Urinary bladder (tissue), 4 donors: Measurements from ENCODE around the gene ACTN4. TPM values are rescaled to one million over a fixed set of nuclear protein-coding genes. Genes with fewer than 3 reads are reported as not detected.

Source experiments
- DNase-seq: peaks from one replicate; pipeline ENCODE4 v3.0.0-alpha.2; 2015; ENCODE audit errors: extremely low spot score
- H3K27ac ChIP-seq: one replicate; pipeline ENCODE4 v1.5.1; 2013; ENCODE audit warnings: low read depth, mild to moderate bottlenecking, moderate library complexity
- H3K36me3 ChIP-seq: one replicate; pipeline ENCODE4 v1.6.1; 2013; ENCODE audit warnings: mild to moderate bottlenecking, moderate library complexity; ENCODE audit not compliant: insufficient read depth
- H3K4me1 ChIP-seq: one replicate; pipeline ENCODE4 v1.6.1; 2013; ENCODE audit warnings: mild to moderate bottlenecking, moderate library complexity; ENCODE audit not compliant: insufficient read depth
- H3K4me3 ChIP-seq: one replicate; pipeline ENCODE4 v1.5.1; 2013; ENCODE audit warnings: low read depth, low read length
- WGBS: extraction: QIAGEN DNeasy Blood & Tissue Kit; methylation state at CpG from one replicate; pipeline ENCODE4 v1.1.7; 2013; 5-methylcytosine and 5-hydroxymethylcytosine counted together
- polyA plus RNA-seq: library from polyadenylated mRNA; stranded (reverse); fragments of 200-250 nt; gene quantifications from one replicate; pipeline ENCODE4 v1.2.3, GENCODE V29; 2013
- total RNA-seq: library from RNA; depleted of rRNA; stranded (reverse); fragments of >200 nt; gene quantifications from one replicate; pipeline ENCODE4 v1.2.3, GENCODE V29; 2014
- donor health status: healthy with polysubstance abuse.
- donor health status: healthy.

Gene ACTN4
- total and polyA plus RNA-seq, 2 donors, result 140 to 304 TPM

DNA sequence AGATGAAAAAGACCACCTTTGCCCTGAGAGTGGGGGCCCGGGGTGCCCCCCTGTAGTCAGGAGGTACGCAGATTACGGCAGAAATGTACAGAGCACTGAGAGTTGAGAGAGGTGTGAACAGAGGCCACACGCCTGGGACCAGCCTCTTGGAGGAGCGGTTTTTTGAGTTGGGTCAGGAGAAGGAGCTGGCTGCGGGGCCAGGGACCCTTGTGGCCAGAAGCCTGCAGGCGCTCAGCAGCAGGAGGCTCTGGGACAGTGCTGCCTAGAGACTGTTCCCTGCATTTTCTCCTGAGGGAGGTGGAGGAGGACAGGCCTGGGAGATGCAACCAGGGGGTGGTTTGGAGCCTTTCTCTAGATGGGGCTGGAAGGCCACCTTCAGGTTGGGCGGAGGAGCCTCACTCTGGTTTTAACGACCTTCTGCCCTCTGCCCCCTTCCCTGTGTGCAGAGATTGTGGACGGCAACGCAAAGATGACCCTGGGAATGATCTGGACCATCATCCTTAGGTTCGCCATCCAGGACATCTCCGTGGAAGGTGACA is 57.1 kb downstream of the ACTN4 start:
- Histone ChIP-seq H3K36me3 (no peaks in the 10 kb centered on the region), H3K4me1 (no peaks in the 10 kb centered on the region), H3K4me3 (no peak overlapping the region), H3K27ac (no peak overlapping the region)
- DNase-seq, result no peak
- 90% methylated on average over 13 of the region's 13 CpGs for WGBS

GRCh38 chr19:38705197-38706019 is 58.0 kb downstream of the ACTN4 start:
- H3K4me1 ChIP-seq, result no peaks in the 10 kb centered on the region
- H3K27ac ChIP-seq, result no peak overlapping the region
- H3K36me3 ChIP-seq, result no peaks in the 10 kb centered on the region
- no peak for DNase-seq
- H3K4me3 ChIP-seq, result no peak overlapping the region
- WGBS, result 84% methylated on average over 22 of the region's 22 CpGs

DNA sequence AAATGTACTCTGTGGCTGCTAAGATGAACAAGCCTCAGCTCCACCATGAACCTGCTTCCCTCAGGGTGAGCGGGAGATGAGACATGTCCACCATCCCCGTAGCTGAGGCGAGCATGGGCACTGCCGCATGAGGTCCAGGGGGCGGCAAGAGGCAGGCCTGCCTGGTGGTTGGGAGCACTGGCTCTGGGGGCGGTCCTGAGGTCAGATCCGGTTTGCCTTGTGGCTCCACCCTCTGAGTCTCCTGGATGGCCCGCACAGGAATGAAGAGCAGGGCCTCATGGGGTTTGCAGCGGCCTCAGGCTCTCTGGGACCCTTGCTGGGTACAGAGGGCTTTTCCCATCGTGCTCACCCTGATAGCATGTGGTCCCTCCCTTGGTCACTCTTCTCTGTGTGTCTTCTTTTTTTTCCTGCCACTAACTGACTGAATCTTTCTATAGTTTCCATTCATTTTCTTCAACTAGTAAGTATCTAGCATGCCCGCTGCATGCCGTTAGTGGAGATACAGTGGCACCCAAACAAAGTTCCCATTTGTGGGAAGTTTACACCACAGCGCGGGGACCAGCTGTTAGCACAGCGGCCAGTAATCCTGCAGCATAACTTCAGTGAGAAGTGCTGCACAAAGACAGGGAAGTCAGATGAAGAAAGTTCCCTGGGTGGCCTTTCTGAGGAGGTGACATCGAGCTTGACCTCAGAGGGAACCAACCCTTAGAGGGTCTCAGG is 59.5 kb downstream of the ACTN4 start:
- WGBS, result 73% methylated on average over 16 of the region's 16 CpGs
- DNase-seq, result no peak
- Histone ChIP-seq H3K36me3 (no peaks in the 10 kb centered on the region), H3K4me1 (no peaks in the 10 kb centered on the region), H3K27ac (no peak overlapping the region), H3K4me3 (no peak overlapping the region)

- Histone ChIP-seq H3K4me1 (no peaks in the 10 kb centered on the region), H3K27ac (no peak overlapping the region), H3K4me3 (no peak overlapping the region), H3K36me3 (no peaks in the 10 kb centered on the region)
- no peak for DNase-seq
- 59% methylated on average over 10 of the region's 10 CpGs for WGBS
Measured at GRCh38 chr19:38707512-38708114, 60.2 kb downstream of the ACTN4 start.

DNA sequence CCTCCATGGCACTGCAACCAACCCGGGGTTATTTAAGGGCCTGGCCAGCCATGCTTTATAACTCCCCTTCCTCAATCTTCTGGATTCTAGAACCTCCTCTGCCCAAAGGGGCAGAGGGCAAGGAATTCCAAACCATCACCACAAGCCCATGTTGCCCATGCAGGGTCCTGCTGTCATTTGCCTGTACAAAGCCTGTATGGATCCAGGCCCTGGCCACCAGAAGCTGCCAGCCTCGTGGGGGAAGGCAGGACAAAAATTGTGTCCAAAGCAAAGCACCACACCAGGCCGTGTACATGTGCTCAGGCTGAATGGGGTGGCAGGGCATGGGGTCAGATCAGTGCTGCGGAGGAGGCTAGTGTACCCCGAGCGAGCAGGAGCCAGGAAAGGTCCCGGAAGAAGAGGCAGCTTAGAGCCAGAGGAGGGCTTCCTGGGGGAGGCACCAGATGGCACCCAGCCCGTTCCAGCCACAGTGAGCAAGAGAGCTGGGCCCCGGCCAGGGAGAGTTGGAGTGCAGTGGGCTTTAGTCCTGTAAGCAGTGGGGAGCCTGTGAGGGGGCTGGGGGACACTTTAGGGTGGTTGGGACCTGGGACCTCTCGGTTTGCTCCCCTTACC is 61.1 kb downstream of the ACTN4 start:
- Histone ChIP-seq H3K27ac (no peak overlapping the region), H3K4me3 (no peak overlapping the region), H3K36me3 (no peaks in the 10 kb centered on the region), H3K4me1 (no peaks in the 10 kb centered on the region)
- DNase-seq, result no peak
- WGBS, result 84% methylated on average over 10 of the region's 10 CpGs

DNA sequence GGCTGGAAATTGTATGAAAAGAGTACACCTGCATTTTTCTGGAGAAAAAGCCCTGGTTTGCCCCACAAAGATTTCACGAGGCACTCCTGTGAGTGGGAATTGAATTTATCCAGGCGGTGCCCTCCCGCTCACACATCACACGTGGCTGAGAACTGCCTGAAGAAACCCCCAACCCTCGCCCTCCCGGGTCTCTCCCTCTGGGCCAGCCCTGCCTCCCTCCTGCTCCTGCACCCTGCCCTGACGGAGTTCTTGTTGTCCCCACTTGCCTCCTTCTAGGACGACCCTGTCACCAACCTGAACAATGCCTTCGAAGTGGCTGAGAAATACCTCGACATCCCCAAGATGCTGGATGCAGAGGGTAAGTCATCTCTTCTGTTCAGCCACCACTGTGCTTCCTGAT is 61.7 kb downstream of the ACTN4 start:
- 88% methylated on average over 10 of the region's 10 CpGs for WGBS
- no peak overlapping the region for H3K4me3 ChIP-seq
- DNase-seq, result no peak
- no peaks in the 10 kb centered on the region for H3K4me1 ChIP-seq
- H3K27ac ChIP-seq, result no peak overlapping the region
- no peaks in the 10 kb centered on the region for H3K36me3 ChIP-seq

DNA sequence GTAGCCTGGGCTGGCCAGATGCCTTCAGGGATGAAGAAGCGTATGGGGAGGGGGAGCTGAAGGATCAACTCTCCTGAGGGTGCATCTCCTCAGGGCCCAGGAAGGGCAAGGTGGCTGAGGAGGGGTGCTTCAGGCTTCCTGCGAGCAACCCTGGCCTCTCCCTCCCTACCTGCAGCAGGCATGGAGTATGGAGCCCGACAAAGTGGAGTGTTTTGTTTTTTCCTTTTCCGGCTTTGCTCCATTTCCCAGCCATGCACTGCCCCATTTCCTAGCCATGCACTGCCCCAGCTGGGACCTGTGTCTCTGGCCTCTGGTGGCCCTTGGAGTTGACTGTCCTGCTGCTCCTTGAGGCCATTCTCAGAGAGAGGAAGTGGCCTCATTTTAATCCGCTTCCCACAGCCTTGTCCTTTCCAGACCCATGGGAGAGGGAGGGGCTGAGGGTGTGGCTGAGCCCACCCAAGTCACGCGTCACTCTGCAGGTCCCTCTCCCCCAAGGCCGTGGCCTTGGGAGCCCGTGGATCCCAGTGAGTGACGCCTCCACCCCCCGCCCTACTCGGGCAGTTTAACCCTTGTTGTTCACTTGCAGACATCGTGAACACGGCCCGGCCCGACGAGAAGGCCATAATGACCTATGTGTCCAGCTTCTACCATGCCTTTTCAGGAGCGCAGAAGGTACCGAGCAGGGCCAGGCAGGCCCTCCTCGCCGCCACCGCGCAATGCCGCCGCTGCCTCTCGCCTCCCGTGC is 62.4 kb downstream of the ACTN4 start:
- 75% methylated on average over 27 of the region's 27 CpGs for WGBS
- H3K4me3 ChIP-seq, result no peak overlapping the region
- DNase-seq, result no peak
- no peaks in the 10 kb centered on the region for H3K36me3 ChIP-seq
- H3K27ac ChIP-seq, result no peak overlapping the region
- no peaks in the 10 kb centered on the region for H3K4me1 ChIP-seq

DNA sequence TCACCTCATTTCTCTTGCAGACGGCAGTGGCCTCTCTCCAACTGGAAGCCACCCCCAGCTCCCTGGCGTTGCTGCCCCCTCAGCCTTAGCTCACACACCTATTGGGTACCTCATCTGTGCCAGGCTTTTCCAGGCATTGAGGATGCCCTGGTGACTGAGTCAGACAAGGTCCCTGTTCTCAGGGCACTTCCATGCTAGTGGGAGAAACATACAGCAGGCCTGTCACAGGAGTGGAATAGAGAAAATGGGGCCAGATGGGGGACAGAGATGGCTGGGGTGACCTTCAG is 62.9 kb downstream of the ACTN4 start:
- WGBS, result 81% methylated on average over 2 of the region's 2 CpGs
- Histone ChIP-seq H3K36me3 (no peaks in the 10 kb centered on the region), H3K4me1 (no peaks in the 10 kb centered on the region), H3K4me3 (no peak overlapping the region), H3K27ac (no peak overlapping the region)
- DNase-seq, result no peak

GRCh38 chr19:38710928-38711725 is 63.7 kb downstream of the ACTN4 start:
- H3K27ac ChIP-seq, result peak overlapping the region; percentile 40
- 66% methylated on average over 25 of the region's 25 CpGs for WGBS
- no peaks in the 10 kb centered on the region for H3K4me1 ChIP-seq
- H3K4me3 ChIP-seq, result no peak overlapping the region
- DNase-seq, result no peak
- no peaks in the 10 kb centered on the region for H3K36me3 ChIP-seq

- 32% methylated on average over 12 of the region's 12 CpGs for WGBS
- Histone ChIP-seq H3K4me3 (no peak overlapping the region), H3K36me3 (no peaks in the 10 kb centered on the region), H3K27ac (peak overlapping the region; percentile 40), H3K4me1 (no peaks in the 10 kb centered on the region)
- no peak for DNase-seq
Measured at GRCh38 chr19:38711726-38712153, 64.3 kb downstream of the ACTN4 start.

- H3K4me3 ChIP-seq, result no peak overlapping the region
- WGBS, result 84% methylated on average over 15 of the region's 15 CpGs
Measured at GRCh38 chr19:38712161-38712748, 64.8 kb downstream of the ACTN4 start.

GRCh38 chr19:38713227-38713649 is 65.8 kb downstream of the ACTN4 start:
- 36% methylated on average over 19 of the region's 19 CpGs for WGBS
- Histone ChIP-seq H3K4me3 (no peak overlapping the region), H3K4me1 (no peaks in the 10 kb centered on the region)

More at GRCh38 chr19:38712161-38712748, 64.8 kb downstream of the ACTN4 start:
- Histone ChIP-seq H3K36me3 (peaks cover 1% of the 10 kb centered on the region), H3K4me1 (no peaks in the 10 kb centered on the region), H3K27ac (no peak overlapping the region)
- no peak for DNase-seq

More at GRCh38 chr19:38713227-38713649, 65.8 kb downstream of the ACTN4 start:
- H3K27ac ChIP-seq, result no peak overlapping the region
- peaks cover 1% of the 10 kb centered on the region for H3K36me3 ChIP-seq
- no peak for DNase-seq
